Measurements from ENCODE around the gene CLEC4G. TPM values are rescaled to one million over a fixed set of nuclear protein-coding genes. Genes with fewer than 3 reads are reported as not detected.

CLEC4G gene
- total and polyA plus RNA-seq, 2 of the 8 experiments (the other 6 are each of a cell fraction or from before 2014, with no cell fraction given), result 0.35 to 2.9 TPM

- H2BK120ac ChIP-seq (replicated peaks; ENCODE audit: low read depth, low read length), result no peak overlapping the region
- no peak overlapping the region for H3K4me3 ChIP-seq (ENCODE audit: extremely low read depth in 1 of 4, insufficient read depth in 2 of 4, low read depth in 3 of 4, low read length in 4 of 4)
- no peak overlapping the region for H2BK20ac ChIP-seq (ENCODE audit: low read length)
- H3K4me2 ChIP-seq (ENCODE audit: insufficient read depth in 1 of 2, low read depth in 2 of 2, low read length in 2 of 2), result no peak overlapping the region
- no peak overlapping the region for H2BK5ac ChIP-seq (ENCODE audit: low read depth, low read length)
- H2AFZ ChIP-seq (ENCODE audit: low read length), result no peak overlapping the region
- no peaks in the 10 kb centered on the region for H3K9me3 ChIP-seq (ENCODE audit: insufficient read depth in 2 of 2, low read depth in 1 of 2, low read length in 1 of 2)
- ChIA-PET CTCF (ENCODE audit: partially characterized antibody) (interaction anchor here (0.5 kb wide), 1 partner anchor 1810 kb away, joined by 3 read pairs; no protein-coding TSS in a partner anchor), POLR2A (ENCODE audit: partially characterized antibody) (interaction anchor here (0.9 to 1.0 kb wide), 2 partner anchors 78 to 237 kb away, joined by 3 read pairs; partner anchors contain the start of gene TIMM44)
- H3K18ac ChIP-seq (ENCODE audit: extremely low read depth, low read length), result no peak overlapping the region
- H4K91ac ChIP-seq (replicated peaks; ENCODE audit: insufficient read length, low read length), result no peak overlapping the region
- H2BK12ac ChIP-seq (ENCODE audit: low read depth, low read length), result 0 out of 2 replicates have a peak overlapping the region, but pooled peaks have one; percentile 50
- 0 out of 2 replicates have a peak, but pooled peaks cover 1% of the 10 kb centered on the region for H3K23me2 ChIP-seq (ENCODE audit: low read depth, low read length)
- no peak overlapping the region for H2BK15ac ChIP-seq (ENCODE audit: low read length)
- no peak overlapping the region for H4K5ac ChIP-seq (ENCODE audit: insufficient read length, low read depth, low read length)
- no peaks in the 10 kb centered on the region for H3K79me1 ChIP-seq (ENCODE audit: low read depth, low read length)
- DNase-seq (ENCODE audit: low read depth in 1 of 2, low spot score in 2 of 2), result no peak
- no peak overlapping the region for H3K14ac ChIP-seq (ENCODE audit: insufficient read length)
- no peak for FAIRE-seq
- no peak overlapping the region for H3K27ac ChIP-seq (ENCODE audit: low read depth, low read length)
- peak overlapping the region; percentile 71; the same call in 1 of the 2 replicates for H4K8ac ChIP-seq (ENCODE audit: extremely low read depth, insufficient read depth, low read length)
- H3K23ac ChIP-seq (ENCODE audit: insufficient read length), result no peak overlapping the region
- no peak overlapping the region for H3K56ac ChIP-seq (replicated peaks; ENCODE audit: insufficient read length, low read depth, low read length)
- 78% methylated on average over 7 of the region's 8 CpGs; no CpG with 5 or more reads in 1 of the 2 experiments for whole genome bisulfite sequencing, 2 experiments (ENCODE audit: extremely low coverage in 1 of 2, insufficient coverage in 1 of 2, insufficient read length in 1 of 2, insufficient replicate concordance in 2 of 2, low coverage in 1 of 2, low lambda C conversion rate in 2 of 2, missing lambda C conversion rate in 1 of 2)
- H3K4me1 ChIP-seq (replicated peaks in 1 of 4; ENCODE audit: control insufficient read depth in 3 of 4, insufficient read depth in 4 of 4, low read length in 3 of 4), result no peaks in the 10 kb centered on the region; a peak in 1 of 7 replicates
- H3K79me2 ChIP-seq (ENCODE audit: control insufficient read depth in 1 of 2, insufficient read depth in 2 of 2, low read length in 2 of 2), result no peaks in the 10 kb centered on the region
- no peak overlapping the region for H3K9ac ChIP-seq (replicated peaks in 1 of 4; ENCODE audit: extremely low read depth in 1 of 4, low read depth in 3 of 4, low read length in 3 of 4)
- no peak overlapping the region for H3K4ac ChIP-seq (replicated peaks; ENCODE audit: insufficient read length, low read depth, low read length)
- H4K20me1 ChIP-seq (replicated peaks in 1 of 2; ENCODE audit: control insufficient read depth in 1 of 2, insufficient read depth in 2 of 2, low read length in 2 of 2), result no peaks in the 10 kb centered on the region
- no peak overlapping the region for H2AK5ac ChIP-seq (ENCODE audit: low read depth, low read length)
- H3K27me3 ChIP-seq (replicated peaks in 1 of 4; ENCODE audit: control insufficient read depth in 3 of 4, extremely low read depth in 1 of 4, insufficient read depth in 3 of 4, low read length in 3 of 4), result no peaks in the 10 kb centered on the region; a peak in 1 of 7 replicates
- no peaks in the 10 kb centered on the region for H3K36me3 ChIP-seq (ENCODE audit: control insufficient read depth in 2 of 4, insufficient read depth in 4 of 4, low read length in 3 of 4)
- TF ChIP-seq POLR2AphosphoS5 (IDR thresholded peaks at IDR 0.05; ENCODE audit: low read depth, low read length) (no peak), HDAC2 (IDR thresholded peaks at IDR 0.05; ENCODE audit: borderline replicate concordance in 1 of 2, low read depth in 2 of 2, low read length in 2 of 2) (no peak), SIN3A (conservative IDR thresholded peaks at IDR 0.05 in 1 of 2, IDR thresholded peaks at IDR 0.05 in 1 of 2; ENCODE audit: low read depth in 1 of 2, low read length in 2 of 2) (no peak), TBP (IDR thresholded peaks at IDR 0.05; ENCODE audit: low read depth, low read length) (no peak), GTF2F1 (IDR thresholded peaks at IDR 0.05; ENCODE audit: borderline replicate concordance, low read depth, low read length) (no peak), SP4 (IDR thresholded peaks at IDR 0.05; ENCODE audit: low read length) (no peak), KDM1A (IDR thresholded peaks at IDR 0.05; ENCODE audit: borderline replicate concordance, low read length) (no peak), SP2 (IDR thresholded peaks at IDR 0.05; ENCODE audit: low read length) (no peak), ZNF274 (IDR thresholded peaks at IDR 0.05; ENCODE audit: borderline replicate concordance, extremely low read depth, low read length) (no peak), RBBP5 (IDR thresholded peaks at IDR 0.05; ENCODE audit: borderline replicate concordance, low read depth, low read length) (no peak), GABPA (IDR thresholded peaks at IDR 0.05; ENCODE audit: borderline replicate concordance, insufficient read depth, low read length) (no peak), BRCA1 (IDR thresholded peaks at IDR 0.05; ENCODE audit: low read depth, low read length) (no peak)
Measured at GRCh38 chr19:7706955-7707456, 24.9 kb downstream of the CLEC4G start.

Data from H1 (cell line).